K562 (cell line): ENCODE results near the gene CEP131. TPM values are rescaled to one million over a fixed set of nuclear protein-coding genes. Genes with fewer than 3 reads are reported as not detected.
A peak's percentile ranks its signal among the peaks of the same experiment; 100 is the strongest.

Source experiments
- ATAC-seq: fragments of 200-7000 bp; cut with Tn5 transposase; 3 replicates; pipeline ENCODE4 v1.9.1; 2020; ENCODE audit warnings: moderate library complexity
- BruUV-seq: library from RNA; stranded (reverse); fragments of 400-500 nt; replicated peaks from 2 replicates; lab custom pipeline; 2021; lab: Mats Ljungman, UMichigan
- CTCF ChIA-PET: fragments of 300-600 bp; formaldehyde crosslinking; extraction: SDS; loops from one replicate; lab custom pipeline; 2021; ENCODE audit warnings: low intra/inter-chr PET ratio; lab: Yijun Ruan, JAX
- POLR2A ChIA-PET: fragments of 300-600, 350-650 bp; sonication (Branson Sonifier 250); formaldehyde crosslinking; extraction: SDS; loops from one replicate; lab custom pipeline; 2021; ENCODE audit warnings: antibody characterized with exemption, inconsistent platforms; lab: Yijun Ruan, JAX
- DNase-seq, 4 experiments: peaks; one replicate each; pipeline versions ENCODE4 v3.0.0 to v3.0.0-alpha.2; 2011 to 2018; ENCODE audit warnings: low spot score in 3 of 4, mixed read lengths in 3 of 4; ENCODE audit errors: extremely low read depth in 1 of 4
- FAIRE-seq: peaks from 2 replicates; lab custom pipeline; 2011; peaks lifted over from hg19 to GRCh38; lab: Jason Lieb, UNC
- H2AFZ ChIP-seq: 2 replicates; pipeline ENCODE4 v1.6.0; 2011; ENCODE audit warnings: low read depth, low read length, control low read depth, inconsistent platforms
- H3K27ac ChIP-seq: fragments of 200-600 bp; 3 replicates; pipeline ENCODE4 v1.8.0; 2011; ENCODE audit warnings: low read depth, mild to moderate bottlenecking, control low read depth, inconsistent platforms, low read length, moderate library complexity, mixed read lengths; ENCODE audit errors: extremely low read depth
- H3K27me3 ChIP-seq, 2 experiments: fragments of 300-600 bp in 1 of 2; 2 replicates in 1 of 2; 3 replicates in 1 of 2; pipeline versions ENCODE4 v1.6.0 to v1.8.0; 2011; ENCODE audit warnings: inconsistent platforms in 2 of 2, low read length in 2 of 2, mild to moderate bottlenecking in 1 of 2, mixed read lengths in 1 of 2, moderate library complexity in 1 of 2; ENCODE audit not compliant: control insufficient read depth in 2 of 2, insufficient read depth in 2 of 2
- H3K36me3 ChIP-seq: fragments of 300-600 bp; 3 replicates; pipeline ENCODE4 v1.8.0; 2011; ENCODE audit warnings: mild to moderate bottlenecking, low read length, inconsistent platforms; ENCODE audit not compliant: control insufficient read depth, insufficient read depth
- H3K4me1 ChIP-seq, 2 experiments: fragments of 200-600 bp in 1 of 2; replicated peaks in 1 of 2; 2 replicates in 1 of 2; 3 replicates in 1 of 2; pipeline versions ENCODE4 v1.5.1 to v1.8.0; 2011; ENCODE audit warnings: inconsistent platforms in 2 of 2, low read length in 2 of 2, mild to moderate bottlenecking in 1 of 2, mixed read lengths in 1 of 2, moderate library complexity in 1 of 2; ENCODE audit not compliant: control insufficient read depth in 2 of 2, insufficient read depth in 2 of 2
- H3K4me2 ChIP-seq: 2 replicates; pipeline ENCODE4 v1.6.1; 2011; ENCODE audit warnings: low read length, control low read depth, inconsistent platforms, mixed read lengths; ENCODE audit not compliant: insufficient read depth
- H3K4me3 ChIP-seq: fragments of 200-600 bp; sonication (generic), shearing (Covaris generic); 2 replicates; pipeline ENCODE4 v1.5.1; 2016; ENCODE audit warnings: control low read depth, inconsistent platforms
- H3K79me2 ChIP-seq: fragments of 200-600 bp; 3 replicates; pipeline ENCODE4 v1.8.0; 2011; ENCODE audit warnings: low read length, inconsistent platforms; ENCODE audit not compliant: control insufficient read depth, insufficient read depth
- H3K9ac ChIP-seq, 2 experiments: 2 replicates each; pipeline versions ENCODE4 v1.6.0 to v1.6.1; 2011; ENCODE audit warnings: low read depth in 2 of 2, low read length in 2 of 2, control low read depth in 1 of 2, inconsistent platforms in 1 of 2, mild to moderate bottlenecking in 1 of 2, mixed read lengths in 1 of 2; ENCODE audit not compliant: insufficient read depth in 1 of 2
- H3K9me1 ChIP-seq: one replicate; pipeline ENCODE4 v1.6.0; 2011; ENCODE audit warnings: inconsistent platforms, mild to moderate bottlenecking, low read length, moderate library complexity; ENCODE audit not compliant: control insufficient read depth, insufficient read depth
- H3K9me3 ChIP-seq: replicated peaks from 2 replicates; pipeline ENCODE4 v1.5.1; 2011; ENCODE audit warnings: low read depth, low read length, inconsistent platforms; ENCODE audit not compliant: control insufficient read depth, insufficient read depth
- H4K20me1 ChIP-seq: replicated peaks from 2 replicates; pipeline ENCODE4 v1.6.1; 2011; ENCODE audit warnings: low read length, inconsistent platforms, mixed read lengths; ENCODE audit not compliant: control insufficient read depth, insufficient read depth
- CAMTA2 ChIP-seq: fragments of 250-450 bp; sonication (Bioruptor Pico); conservative IDR thresholded peaks from 2 replicates; pipeline ENCODE4 v1.5.1; 2022
- HDAC3 ChIP-seq: fragments of 450-650 bp; IDR thresholded peaks from 2 replicates; pipeline ENCODE4 v1.6.1; 2018; ENCODE audit warnings: borderline replicate concordance, mild to moderate bottlenecking, moderate library complexity; ENCODE audit not compliant: partially characterized antibody
- JUNB ChIP-seq: fragments of 450-650 bp; formaldehyde crosslinking; conservative IDR thresholded peaks from 2 replicates; pipeline ENCODE4 v1.4.0; 2020; ENCODE audit warnings: mild to moderate bottlenecking
- LEF1 ChIP-seq: fragments of 450-650 bp; IDR thresholded peaks from 2 replicates; pipeline ENCODE4 v1.6.1; 2016; ENCODE audit warnings: mild to moderate bottlenecking
- NR3C1 ChIP-seq: sonication (generic); formaldehyde crosslinking; IDR thresholded peaks from 2 replicates; pipeline ENCODE4 v1.8.1; 2022; ENCODE audit warnings: missing genetic modification reagents
- PRMT5 ChIP-seq: sonication (generic); formaldehyde crosslinking; IDR thresholded peaks from 2 replicates; pipeline ENCODE4 v1.5.0; 2020; ENCODE audit warnings: missing genetic modification reagents
- SMC3 ChIP-seq: conservative IDR thresholded peaks from 2 replicates; pipeline ENCODE4 v1.6.1; 2011; ENCODE audit warnings: low read depth, low read length, improper control_type of control experiment; ENCODE audit not compliant: insufficient read depth
- THRB ChIP-seq: fragments of 450-650 bp; formaldehyde crosslinking; conservative IDR thresholded peaks from 2 replicates; pipeline ENCODE4 v1.4.0; 2022; ENCODE audit warnings: mild to moderate bottlenecking, missing genetic modification characterization
- ZBTB1 ChIP-seq: sonication (generic); formaldehyde crosslinking; IDR thresholded peaks from 2 replicates; pipeline ENCODE4 v1.8.1; 2023; ENCODE audit warnings: missing genetic modification reagents, low read depth, mild to moderate bottlenecking, borderline replicate concordance
- ZC3H4 ChIP-seq: sonication (generic); formaldehyde crosslinking; IDR thresholded peaks from 2 replicates; pipeline ENCODE4 v1.9.0; 2021; ENCODE audit warnings: missing genetic modification reagents, borderline replicate concordance
- ZNF280B ChIP-seq: fragments of 250-450 bp; sonication (Bioruptor Pico); IDR thresholded peaks from 2 replicates; pipeline ENCODE4 v1.5.1; 2021; ENCODE audit warnings: mild to moderate bottlenecking
- ZNF584 ChIP-seq: fragments of 200-800 bp; sonication (Bioruptor generic); IDR thresholded peaks from 2 replicates; pipeline ENCODE4 v1.6.1; 2016; ENCODE audit warnings: low read depth, mild to moderate bottlenecking, missing genetic modification characterization, missing compliant biosample characterization
- ZNF609 ChIP-seq: sonication (generic); formaldehyde crosslinking; IDR thresholded peaks from 2 replicates; pipeline ENCODE4 v1.8.1; 2023; ENCODE audit warnings: missing genetic modification reagents, mild to moderate bottlenecking, borderline replicate concordance
- WGBS: fragments of 100-300 bp; shearing (Covaris generic); methylation state at CpG from one replicate; pipeline ENCODE4 v1.1.6; 2016; ENCODE audit warnings: low coverage, mixed read lengths; ENCODE audit not compliant: insufficient coverage; ENCODE audit errors: missing lambda C conversion rate; 5-methylcytosine and 5-hydroxymethylcytosine counted together
- in situ Hi-C: fragments of 300-500 bp; cut with MboI; formaldehyde crosslinking; loops from 4 replicates; pipeline ENCODE4 v1.15.0; 2018; ENCODE audit warnings: inconsistent platforms, mixed read lengths
- intact Hi-C: fragments of 100-400 bp; cut with micrococcal nuclease; formaldehyde crosslinking; loops from 2 replicates; pipeline ENCODE4 v1.14.2; 2022
- polyA plus RNA-seq, 8 experiments: library from polyadenylated mRNA; depleted of rRNA in 4 of 8; stranded (reverse) in 5 of 8; unstranded in 3 of 8; fragments of >200 nt; fragmentation: Nextera tagmentation in 2 of 8; fragmentation: Illumina TruSeq in 1 of 8; extraction: Ambion mirVana in 2 of 8; extraction: Trizol in 1 of 8; gene quantifications; 2 replicates each; pipeline versions ENCODE4 v1.2.1 to v1.2.3, GENCODE V29; 2011 to 2014; ENCODE audit warnings: inconsistent platforms in 1 of 8, missing spikeins in 1 of 8
- total RNA-seq, 7 experiments: library from RNA; depleted of rRNA in 6 of 7; stranded (reverse); fragments of >200 nt in 6 of 7; fragmentation: Illumina TruSeq in 2 of 7; extraction: Trizol in 2 of 7; gene quantifications; 2 replicates each; pipeline versions ENCODE4 v1.2.1 to v1.2.3, GENCODE V29; 2011 to 2021; ENCODE audit warnings: low replicate concordance in 1 of 7

CEP131 gene
- total and polyA plus RNA-seq, 9 of the 15 experiments (the other 6 are each of a cell fraction or from before 2014, with no cell fraction given): 0.24 to 21.2 (median 2.3) TPM

GRCh38 chr17:81184555-81184954, 38.2 kb downstream of the CEP131 start:
- ATAC-seq: no peak; the same call in 2 of the 3 replicates
- WGBS: 10% methylated on average over 15 of the region's 15 CpGs

More at GRCh38 chr17:81184555-81184954, 38.2 kb downstream of the CEP131 start:
- no peak overlapping the region for H3K27ac ChIP-seq
- intact Hi-C loops: no loop called here
- no peaks in the 10 kb centered on the region; the same call in 1 of the 2 replicates for H4K20me1 ChIP-seq
- no peak overlapping the region for H3K4me3 ChIP-seq
- FAIRE-seq (no peak), DNase-seq (no peak)
- peaks cover 12 to 38% of the 10 kb centered on the region in 2 experiments; a peak in 4 of 5 replicates for H3K27me3 ChIP-seq
- no peaks in the 10 kb centered on the region for H3K36me3 ChIP-seq
- H2AFZ ChIP-seq: no peak overlapping the region
- no peaks in the 10 kb centered on the region for H3K79me2 ChIP-seq
- no peaks in the 10 kb centered on the region for H3K9me3 ChIP-seq
- ChIA-PET POLR2A (interaction anchor here (0.7 to 1.3 kb wide), 2 partner anchors 13 to 41 kb away, joined by 3 to 6 read pairs; no protein-coding TSS in a partner anchor), CTCF (no interaction called here)
- H3K4me1 ChIP-seq: peaks cover 0 to 63% of the 10 kb centered on the region in 2 experiments; a peak in 2 of 5 replicates
- in situ Hi-C loops: no loop called here
- H3K9ac ChIP-seq: 0 out of 4 replicates have a peak overlapping the region, but pooled peaks of 1 of the 2 experiments have one; percentile 26
- no peak overlapping the region for H3K4me2 ChIP-seq
- TF ChIP-seq ZNF280B: no peak
- TF ChIP-seq PRMT5 (CRISPR knock-in tag): no peak
- no peak for TF ChIP-seq SMC3
- no peak for TF ChIP-seq CAMTA2 (CRISPR knock-in tag)
- TF ChIP-seq HDAC3: no peak
- no peak for TF ChIP-seq ZBTB1
- no peak for TF ChIP-seq JUNB (CRISPR knock-in tag)
- TF ChIP-seq THRB: no peak
- TF ChIP-seq ZNF609 (CRISPR knock-in tag): no peak
- TF ChIP-seq ZC3H4 (CRISPR knock-in tag): no peak
- TF ChIP-seq NR3C1: no peak
- no peak for TF ChIP-seq LEF1
- no peak for TF ChIP-seq ZNF584 (CRISPR knock-in tag)
- BruUV-seq: no TSS peak
- no peaks in the 10 kb centered on the region for H3K9me1 ChIP-seq
